OCI-LY7 (cell line): ENCODE data around the gene PTPRT.

Experiments used
- CTCF ChIP-seq: fragments of 200-600 bp; sonication (generic); conservative IDR thresholded peaks from 2 replicates; pipeline ENCODE4 v1.5.1; 2014; ENCODE audit warnings: mild to moderate bottlenecking, antibody characterized with exemption, low read length, moderate library complexity, mixed read lengths
- EZH2phosphoT487 ChIP-seq: fragments of 200-600 bp; sonication (generic); IDR thresholded peaks from 2 replicates; pipeline ENCODE4 v1.6.1; 2018; ENCODE audit warnings: low read depth, borderline replicate concordance, mild to moderate bottlenecking, mixed run types, antibody characterized with exemption, low read length, moderate library complexity, mixed read lengths

- no peak for TF ChIP-seq CTCF
- TF ChIP-seq EZH2phosphoT487, result no peak
Observed at GRCh38 chr20:42524058-42524457, 665.6 kb downstream of the PTPRT start.
